ENCODE measurements around the gene RCC1.
"Not testable (repeated sequence)": the region's sequence is repeated elsewhere in the genome, so short reads cannot be mapped to it uniquely, and the experiment has no call there.

The RCC1 gene, protein sequence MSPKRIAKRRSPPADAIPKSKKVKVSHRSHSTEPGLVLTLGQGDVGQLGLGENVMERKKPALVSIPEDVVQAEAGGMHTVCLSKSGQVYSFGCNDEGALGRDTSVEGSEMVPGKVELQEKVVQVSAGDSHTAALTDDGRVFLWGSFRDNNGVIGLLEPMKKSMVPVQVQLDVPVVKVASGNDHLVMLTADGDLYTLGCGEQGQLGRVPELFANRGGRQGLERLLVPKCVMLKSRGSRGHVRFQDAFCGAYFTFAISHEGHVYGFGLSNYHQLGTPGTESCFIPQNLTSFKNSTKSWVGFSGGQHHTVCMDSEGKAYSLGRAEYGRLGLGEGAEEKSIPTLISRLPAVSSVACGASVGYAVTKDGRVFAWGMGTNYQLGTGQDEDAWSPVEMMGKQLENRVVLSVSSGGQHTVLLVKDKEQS

GRCh38 chr1:28505406-28506187 lies at the start of gene RCC1:
Gene RCC1 (plus strand): TSS chr1:28506043. CDS start chr1:28529867, 23,824 bp downstream.
- DNase-seq: peak; percentile 84 to 95

DNA sequence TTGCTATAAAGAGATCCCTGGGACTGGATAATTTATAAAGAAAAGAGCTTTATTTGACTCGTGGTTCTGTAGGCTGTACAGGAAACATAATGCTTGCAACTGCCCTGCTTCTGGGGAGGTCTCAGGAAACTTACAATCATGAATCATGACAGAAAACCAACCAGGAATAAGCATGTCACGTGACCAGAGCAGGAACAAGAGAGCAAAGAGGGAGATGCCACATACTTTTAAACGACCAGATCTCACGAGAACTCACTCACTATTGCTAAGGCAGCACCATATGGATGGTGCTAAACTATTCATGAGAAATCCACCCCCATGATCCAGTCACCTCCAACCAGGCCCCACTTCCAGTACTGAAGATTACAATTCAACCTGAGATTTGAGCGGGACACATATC lies 49.8 kb upstream of the RCC1 start:
- DNase-seq: peak in 1 of 2 experiments; percentile 21

DNA sequence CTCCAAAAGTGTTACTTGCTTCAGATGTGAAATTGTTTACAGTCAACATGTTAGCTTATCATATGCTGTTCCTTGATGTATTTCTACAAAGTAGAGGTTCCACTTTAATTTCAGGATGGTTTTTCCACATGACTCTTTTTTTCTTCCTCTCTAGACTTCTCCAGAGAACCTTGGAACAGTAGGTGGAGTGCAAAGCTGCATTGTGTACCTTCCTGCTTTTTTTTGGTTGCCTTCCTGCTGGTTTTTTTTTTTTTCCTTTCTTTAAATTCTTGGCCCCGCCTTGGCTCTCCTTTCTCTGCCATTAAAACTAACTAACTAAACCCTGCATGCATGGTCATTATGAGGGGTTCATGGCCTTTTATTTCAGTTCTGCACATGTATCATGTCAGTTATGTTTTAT lies 48.2 kb upstream of the RCC1 start:
- no peak for DNase-seq

- no peak for DNase-seq
Observed at GRCh38 chr1:28458237-28459228, 47.3 kb upstream of the RCC1 start.

GRCh38 chr1:28466226-28466778 lies 39.5 kb upstream of the RCC1 start:
- DNase-seq: no peak

- DNase-seq: no peak
Observed at GRCh38 chr1:28470146-28470545, 35.7 kb upstream of the RCC1 start.

DNA sequence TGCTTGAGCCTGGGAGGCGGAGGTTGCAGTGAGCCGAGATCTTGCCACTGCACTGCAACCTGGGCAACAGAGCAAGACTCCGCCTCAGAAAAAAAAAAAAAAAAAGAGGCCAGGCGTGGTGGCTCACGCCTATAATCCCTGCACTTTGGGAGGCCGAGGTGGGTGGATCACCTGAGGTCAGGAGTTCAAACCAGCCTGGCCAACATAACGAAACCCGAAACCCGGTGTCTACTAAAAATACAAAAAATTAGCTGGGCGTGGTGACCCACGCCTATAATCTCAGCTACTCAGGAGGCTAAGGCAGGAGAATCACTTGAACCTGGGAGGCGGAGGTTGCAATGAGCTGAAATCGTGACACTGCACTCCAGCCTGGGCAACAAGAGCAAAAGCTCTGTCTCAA lies 26.3 kb upstream of the RCC1 start:
- not testable (repeated sequence) for DNase-seq

DNA sequence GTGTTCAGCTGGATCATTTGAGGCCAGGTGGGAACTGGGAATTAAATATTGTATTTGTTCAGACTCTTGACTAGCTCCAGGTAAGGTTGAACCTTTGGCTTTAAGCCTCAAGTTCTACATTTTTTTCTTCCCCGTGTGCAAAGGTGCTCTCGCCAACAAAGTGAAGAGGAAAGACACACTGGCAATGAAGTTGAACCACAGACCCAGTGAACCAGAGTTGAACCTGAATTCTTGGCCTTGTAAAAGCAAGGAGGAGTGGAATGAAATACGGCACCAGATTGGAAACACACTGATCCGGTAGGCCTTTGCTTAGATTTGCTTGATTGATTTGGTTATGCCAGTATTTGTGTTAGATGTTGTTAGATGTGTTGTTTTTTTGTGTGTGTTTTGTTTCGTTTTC lies 25.5 kb upstream of the RCC1 start:
- DNase-seq: no peak

- no peak for DNase-seq
Observed at GRCh38 chr1:28482138-28482537, 23.7 kb upstream of the RCC1 start.

- DNase-seq: no peak
Observed at GRCh38 chr1:28482702-28483101, 23.1 kb upstream of the RCC1 start.

DNA sequence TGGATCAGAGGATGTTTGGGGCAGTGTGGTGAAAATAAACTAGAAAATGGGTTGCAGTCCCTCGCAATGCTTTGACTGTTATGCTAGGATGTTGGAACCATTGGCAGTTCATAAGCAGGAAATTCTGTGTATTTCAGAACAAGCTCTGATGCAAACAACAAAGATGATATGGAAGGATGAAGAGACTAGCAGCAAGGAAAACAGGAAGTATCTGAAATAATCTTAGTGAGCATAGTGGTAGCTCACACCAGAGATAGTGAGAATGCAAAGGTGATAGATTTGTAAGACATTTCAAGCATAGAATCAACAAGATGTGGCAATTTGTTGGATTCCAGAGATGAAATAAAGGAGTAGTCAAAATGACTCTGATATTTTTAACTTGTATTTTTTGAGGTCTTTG lies 11.1 kb upstream of the RCC1 start:
- no peak for DNase-seq

GRCh38 chr1:28499553-28499952 lies 6.3 kb upstream of the RCC1 start:
- no peak for DNase-seq

GRCh38 chr1:28501925-28502324 lies 3.9 kb upstream of the RCC1 start:
- no peak for DNase-seq

DNA sequence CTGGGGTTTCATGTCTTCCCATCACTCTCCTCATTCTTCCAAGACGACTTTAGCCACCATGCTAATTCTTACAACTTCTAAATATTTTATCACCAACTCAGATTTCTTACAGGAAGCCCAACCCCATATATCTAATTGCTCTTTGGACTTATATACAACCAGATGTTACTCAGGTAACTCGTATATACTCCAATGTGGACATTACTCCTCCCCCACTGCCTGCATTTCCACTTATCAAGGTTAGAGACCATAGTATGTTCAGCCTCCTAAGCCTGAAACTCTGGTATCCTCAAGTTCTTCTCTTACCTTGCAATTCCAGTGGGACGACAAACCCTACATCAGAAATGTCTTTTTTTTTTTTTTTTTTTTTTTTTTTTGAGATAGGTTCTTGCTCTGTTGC lies 2.7 kb upstream of the RCC1 start:
- DNase-seq: no peak

DNA sequence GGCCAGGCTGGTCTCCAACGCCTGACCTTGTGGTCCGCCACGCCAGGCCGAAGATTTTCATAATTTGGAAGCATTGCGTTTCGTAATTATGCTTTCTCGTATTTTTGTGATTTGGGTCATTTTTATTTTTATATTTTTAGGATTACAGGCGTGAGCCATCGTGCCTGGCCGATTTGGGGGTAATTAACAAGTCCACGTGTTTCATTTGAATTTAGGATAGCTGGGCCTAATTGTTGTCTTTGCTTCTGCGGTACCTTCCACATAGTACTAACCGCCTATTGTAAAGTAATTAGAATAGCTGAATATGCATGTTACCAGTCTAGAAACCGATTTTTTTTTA lies 1.0 kb downstream of the RCC1 start:
- no peak for DNase-seq

GRCh38 chr1:28507247-28507645 lies 1.4 kb downstream of the RCC1 start:
- no peak for DNase-seq

GRCh38 chr1:28507646-28508434 lies 2.0 kb downstream of the RCC1 start:
- DNase-seq: no peak

DNA sequence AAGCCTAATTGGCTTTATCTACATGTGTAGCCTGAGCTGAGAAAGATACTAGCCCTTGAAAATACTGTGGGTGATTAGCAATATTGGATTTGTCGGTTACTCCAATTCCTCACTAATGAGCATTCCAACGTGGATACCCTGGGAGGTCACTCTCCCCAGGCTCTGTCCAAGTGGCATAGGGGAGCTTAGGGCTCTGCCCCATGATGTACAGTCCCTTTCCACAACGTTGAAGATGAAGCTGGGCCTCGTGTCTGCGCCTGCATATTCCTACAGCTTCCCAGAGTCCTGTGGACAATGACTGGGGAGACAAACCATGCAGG lies 2.6 kb downstream of the RCC1 start:
- DNase-seq: no peak

GRCh38 chr1:28509705-28510272 lies 3.9 kb downstream of the RCC1 start:
- no peak for DNase-seq

GRCh38 chr1:28510273-28510969 lies 4.6 kb downstream of the RCC1 start:
- DNase-seq: peak in 1 of 2 experiments; percentile 48

- DNase-seq: peak in 1 of 2 experiments; percentile 46
Observed at GRCh38 chr1:28510970-28511440, 5.2 kb downstream of the RCC1 start.
